Hepatocyte (in vitro differentiated cells): ENCODE results near the gene AKT1. TPM values are rescaled to one million over a fixed set of nuclear protein-coding genes. Genes with fewer than 3 reads are reported as not detected.

Experiments
- DNase-seq: peaks from one replicate; pipeline ENCODE4 v3.0.0-alpha.2; 2016; ENCODE audit warnings: low spot score
- H2AFZ ChIP-seq: fragments of 200-600 bp; sonication (generic); 2 replicates; pipeline ENCODE4 v1.6.0; 2016; ENCODE audit warnings: antibody characterized with exemption, mild to moderate bottlenecking
- H3K27ac ChIP-seq: fragments of 200-600 bp; sonication (generic); 2 replicates; pipeline ENCODE4 v1.5.1; 2016; ENCODE audit warnings: mild to moderate bottlenecking
- H3K27me3 ChIP-seq: fragments of 200-600 bp; sonication (generic); 2 replicates; pipeline ENCODE4 v1.6.1; 2016
- H3K36me3 ChIP-seq: fragments of 200-600 bp; sonication (generic); replicated peaks from 2 replicates; pipeline ENCODE4 v1.5.1; 2016; ENCODE audit warnings: low read depth; ENCODE audit not compliant: insufficient read depth
- H3K4me1 ChIP-seq: fragments of 200-600 bp; sonication (generic); 2 replicates; pipeline ENCODE4 v1.5.1; 2016; ENCODE audit warnings: mild to moderate bottlenecking, moderate library complexity; ENCODE audit not compliant: insufficient read depth
- H3K4me2 ChIP-seq: fragments of 200-600 bp; sonication (generic); 2 replicates; pipeline ENCODE4 v1.6.0; 2016
- H3K4me3 ChIP-seq: fragments of 200-600 bp; sonication (generic); 2 replicates; pipeline ENCODE4 v1.5.1; 2016; ENCODE audit warnings: mild to moderate bottlenecking
- H3K79me2 ChIP-seq: fragments of 200-600 bp; sonication (generic); 2 replicates; pipeline ENCODE4 v1.6.0; 2017; ENCODE audit warnings: mild to moderate bottlenecking
- H3K9me2 ChIP-seq: fragments of 200-600 bp; sonication (generic); replicated peaks from 2 replicates; pipeline ENCODE4 v1.6.0; 2017; ENCODE audit warnings: mild to moderate bottlenecking; ENCODE audit not compliant: insufficient read depth
- H3K9me3 ChIP-seq: fragments of 200-600 bp; sonication (generic); 2 replicates; pipeline ENCODE4 v1.5.1; 2016; ENCODE audit warnings: low read depth, mild to moderate bottlenecking
- H4K20me1 ChIP-seq: fragments of 200-600 bp; sonication (generic); 2 replicates; pipeline ENCODE4 v1.6.0; 2016; ENCODE audit warnings: mild to moderate bottlenecking; ENCODE audit not compliant: insufficient read depth, poor library complexity, severe bottlenecking
- EZH2 ChIP-seq: fragments of 200-600 bp; sonication (generic); IDR thresholded peaks from 2 replicates; pipeline ENCODE4 v1.6.1; 2016; ENCODE audit warnings: antibody characterized with exemption, mild to moderate bottlenecking, borderline replicate concordance
- EZH2phosphoT487 ChIP-seq: fragments of 200-600 bp; sonication (generic); IDR thresholded peaks from one replicate; pipeline ENCODE4 v1.6.1; 2018; ENCODE audit warnings: antibody characterized with exemption, mild to moderate bottlenecking, low read depth, moderate library complexity; ENCODE audit not compliant: unreplicated experiment, severe bottlenecking
- WGBS: methylation state at CpG from one replicate; pipeline ENCODE4 v1.1.6; 2016; ENCODE audit warnings: low lambda C conversion rate; ENCODE audit errors: missing lambda C conversion rate; 5-methylcytosine and 5-hydroxymethylcytosine counted together
- polyA plus RNA-seq: library from polyadenylated mRNA; unstranded; fragments of >200 nt; fragmentation: Nextera tagmentation; extraction: Ambion mirVana; gene quantifications from 2 replicates; pipeline ENCODE4 v1.2.1, GENCODE V29; 2016
- total RNA-seq: library from RNA; depleted of rRNA; stranded (reverse); fragments of >200 nt; gene quantifications from 2 replicates; pipeline ENCODE4 v1.2.3, GENCODE V29; 2014
- TF ChIP-seq, protein P1 (sequence below): fragments of 200-600 bp; sonication (generic); IDR thresholded peaks from 2 replicates; pipeline ENCODE4 v1.5.1; 2016; ENCODE audit warnings: antibody characterized with exemption, mild to moderate bottlenecking; ENCODE audit not compliant: poor library complexity

Gene AKT1
- total and polyA plus RNA-seq, 2 experiments from 2014 or later, result 124 to 159 TPM

GRCh38 chr14:104765517-104765916 is 30.0 kb downstream of the AKT1 start:
- Histone ChIP-seq H3K27ac (no peak overlapping the region), H2AFZ (no peak overlapping the region), H4K20me1 (no peaks in the 10 kb centered on the region), H3K4me2 (peak overlapping the region; percentile 16), H3K27me3 (no peaks in the 10 kb centered on the region), H3K36me3 (no peaks in the 10 kb centered on the region), H3K9me3 (no peaks in the 10 kb centered on the region), H3K9me2 (no peaks in the 10 kb centered on the region), H3K79me2 (peaks cover 29% of the 10 kb centered on the region), H3K4me3 (no peak overlapping the region), H3K4me1 (peaks cover 4% of the 10 kb centered on the region)
- 96% methylated on average over 3 of the region's 3 CpGs for WGBS
- TF ChIP-seq, protein P1, sequence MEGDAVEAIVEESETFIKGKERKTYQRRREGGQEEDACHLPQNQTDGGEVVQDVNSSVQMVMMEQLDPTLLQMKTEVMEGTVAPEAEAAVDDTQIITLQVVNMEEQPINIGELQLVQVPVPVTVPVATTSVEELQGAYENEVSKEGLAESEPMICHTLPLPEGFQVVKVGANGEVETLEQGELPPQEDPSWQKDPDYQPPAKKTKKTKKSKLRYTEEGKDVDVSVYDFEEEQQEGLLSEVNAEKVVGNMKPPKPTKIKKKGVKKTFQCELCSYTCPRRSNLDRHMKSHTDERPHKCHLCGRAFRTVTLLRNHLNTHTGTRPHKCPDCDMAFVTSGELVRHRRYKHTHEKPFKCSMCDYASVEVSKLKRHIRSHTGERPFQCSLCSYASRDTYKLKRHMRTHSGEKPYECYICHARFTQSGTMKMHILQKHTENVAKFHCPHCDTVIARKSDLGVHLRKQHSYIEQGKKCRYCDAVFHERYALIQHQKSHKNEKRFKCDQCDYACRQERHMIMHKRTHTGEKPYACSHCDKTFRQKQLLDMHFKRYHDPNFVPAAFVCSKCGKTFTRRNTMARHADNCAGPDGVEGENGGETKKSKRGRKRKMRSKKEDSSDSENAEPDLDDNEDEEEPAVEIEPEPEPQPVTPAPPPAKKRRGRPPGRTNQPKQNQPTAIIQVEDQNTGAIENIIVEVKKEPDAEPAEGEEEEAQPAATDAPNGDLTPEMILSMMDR, result no peak
- DNase-seq, result no peak

- H3K9me3 ChIP-seq, result no peaks in the 10 kb centered on the region
- no peaks in the 10 kb centered on the region for H3K36me3 ChIP-seq
- H3K4me3 ChIP-seq, result no peak overlapping the region
- no peak overlapping the region for H2AFZ ChIP-seq
- TF ChIP-seq, protein P1, result no peak
- no peak for TF ChIP-seq EZH2phosphoT487
- TF ChIP-seq EZH2, result no peak
- H3K27ac ChIP-seq, result no peak overlapping the region
- peaks cover 71% of the 10 kb centered on the region for H3K79me2 ChIP-seq
- H3K4me2 ChIP-seq, result no peak overlapping the region
- H3K9me2 ChIP-seq, result no peaks in the 10 kb centered on the region
- 92% methylated on average over 30 of the region's 30 CpGs for WGBS
- H4K20me1 ChIP-seq, result peaks cover 22% of the 10 kb centered on the region
- H3K4me1 ChIP-seq, result peaks cover 4% of the 10 kb centered on the region
- no peak for DNase-seq
- no peaks in the 10 kb centered on the region for H3K27me3 ChIP-seq
These were observed 36.3 kb downstream of the AKT1 start for GRCh38 chr14:104758981-104759969.

DNA sequence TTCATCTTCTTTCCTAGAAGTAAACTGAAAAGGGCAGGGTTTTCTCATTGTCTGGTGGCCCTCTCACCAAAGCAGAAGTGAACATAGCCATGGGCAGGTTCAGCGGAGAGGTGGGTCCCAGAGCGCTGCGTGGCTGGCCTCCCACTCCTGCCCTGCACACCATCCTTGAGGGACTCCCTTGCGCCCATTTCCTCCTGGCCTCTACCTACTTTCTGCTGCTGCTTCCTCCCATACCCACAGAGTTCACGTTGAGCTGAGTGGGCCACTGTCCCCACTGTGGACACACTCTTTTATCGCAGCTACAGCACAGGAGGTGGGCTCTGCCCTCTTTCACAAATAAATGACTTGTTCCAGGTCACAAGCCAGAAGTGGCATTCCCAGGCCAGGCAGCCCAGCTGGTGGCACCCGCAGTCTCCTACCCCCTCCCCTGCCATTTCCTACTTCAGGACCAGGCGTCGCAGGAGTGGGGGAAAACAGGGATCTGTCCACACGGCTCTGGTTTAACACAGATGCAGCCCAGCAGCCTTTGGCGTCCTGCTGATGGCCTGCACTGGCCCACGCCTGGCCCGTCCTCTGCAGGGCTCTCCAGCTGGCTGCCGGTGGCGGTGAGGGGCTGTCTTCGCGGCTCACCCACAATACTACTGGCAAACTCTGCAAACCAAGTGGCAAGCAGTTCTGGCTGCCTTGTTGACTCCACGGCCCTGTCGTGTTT is 37.7 kb downstream of the AKT1 start:
- TF ChIP-seq, protein P1, result no peak
- no peak for TF ChIP-seq EZH2
- TF ChIP-seq EZH2phosphoT487, result no peak
- H3K27me3 ChIP-seq, result no peaks in the 10 kb centered on the region
- peaks cover 31% of the 10 kb centered on the region for H4K20me1 ChIP-seq
- peaks cover 6% of the 10 kb centered on the region for H3K4me1 ChIP-seq
- no peak overlapping the region for H3K27ac ChIP-seq
- H3K4me3 ChIP-seq, result no peak overlapping the region
- 95% methylated on average over 19 of the region's 19 CpGs for WGBS
- H3K9me3 ChIP-seq, result no peaks in the 10 kb centered on the region
- H3K79me2 ChIP-seq, result peaks cover 73% of the 10 kb centered on the region
- H3K36me3 ChIP-seq, result no peaks in the 10 kb centered on the region
- no peak for DNase-seq
- H3K4me2 ChIP-seq, result no peak overlapping the region
- H3K9me2 ChIP-seq, result no peaks in the 10 kb centered on the region
- no peak overlapping the region for H2AFZ ChIP-seq
